Measurements from ENCODE around the gene TOMM40. TPM values are rescaled to one million over a fixed set of nuclear protein-coding genes. Genes with fewer than 3 reads are reported as not detected.

TOMM40 gene
- total and polyA plus RNA-seq, 2 experiments from 2014 or later, result 119 to 172 TPM

DNA sequence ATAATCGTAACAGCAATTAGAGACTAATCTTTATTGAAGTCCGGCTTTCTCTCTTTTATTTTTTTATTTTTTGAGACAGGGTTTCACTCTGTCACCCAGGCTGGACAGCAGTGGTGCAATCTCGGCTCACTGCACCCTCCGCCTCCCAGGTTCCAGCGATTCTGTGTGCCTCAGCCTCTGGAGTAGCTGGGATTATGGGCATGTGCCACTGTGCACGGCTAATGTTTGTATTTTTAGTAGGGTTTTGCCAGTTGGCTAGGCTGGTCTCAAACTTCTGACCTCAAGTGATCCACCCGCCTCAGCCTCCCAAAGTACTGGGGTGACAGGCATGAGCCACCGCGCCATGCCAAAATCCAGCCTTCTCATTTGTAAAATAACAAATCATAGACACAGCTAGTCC lies 58.5 kb downstream of the TOMM40 start:
- TF ChIP-seq, protein P1, sequence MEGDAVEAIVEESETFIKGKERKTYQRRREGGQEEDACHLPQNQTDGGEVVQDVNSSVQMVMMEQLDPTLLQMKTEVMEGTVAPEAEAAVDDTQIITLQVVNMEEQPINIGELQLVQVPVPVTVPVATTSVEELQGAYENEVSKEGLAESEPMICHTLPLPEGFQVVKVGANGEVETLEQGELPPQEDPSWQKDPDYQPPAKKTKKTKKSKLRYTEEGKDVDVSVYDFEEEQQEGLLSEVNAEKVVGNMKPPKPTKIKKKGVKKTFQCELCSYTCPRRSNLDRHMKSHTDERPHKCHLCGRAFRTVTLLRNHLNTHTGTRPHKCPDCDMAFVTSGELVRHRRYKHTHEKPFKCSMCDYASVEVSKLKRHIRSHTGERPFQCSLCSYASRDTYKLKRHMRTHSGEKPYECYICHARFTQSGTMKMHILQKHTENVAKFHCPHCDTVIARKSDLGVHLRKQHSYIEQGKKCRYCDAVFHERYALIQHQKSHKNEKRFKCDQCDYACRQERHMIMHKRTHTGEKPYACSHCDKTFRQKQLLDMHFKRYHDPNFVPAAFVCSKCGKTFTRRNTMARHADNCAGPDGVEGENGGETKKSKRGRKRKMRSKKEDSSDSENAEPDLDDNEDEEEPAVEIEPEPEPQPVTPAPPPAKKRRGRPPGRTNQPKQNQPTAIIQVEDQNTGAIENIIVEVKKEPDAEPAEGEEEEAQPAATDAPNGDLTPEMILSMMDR (IDR thresholded peaks at IDR 0.05; ENCODE audit: low read depth, low read length), result no peak
- H3K9me3 ChIP-seq (ENCODE audit: low read depth), result no peaks in the 10 kb centered on the region
- no peak overlapping the region for H3K4me3 ChIP-seq
- H3K27me3 ChIP-seq, result no peaks in the 10 kb centered on the region
- H3K4me1 ChIP-seq (ENCODE audit: low read depth), result no peaks in the 10 kb centered on the region
- DNase-seq (ENCODE audit: low read depth in 1 of 2, low spot score in 1 of 2), result no peak
- peaks cover 6% of the 10 kb centered on the region for H3K36me3 ChIP-seq
- H3K27ac ChIP-seq, result no peak overlapping the region

DNA sequence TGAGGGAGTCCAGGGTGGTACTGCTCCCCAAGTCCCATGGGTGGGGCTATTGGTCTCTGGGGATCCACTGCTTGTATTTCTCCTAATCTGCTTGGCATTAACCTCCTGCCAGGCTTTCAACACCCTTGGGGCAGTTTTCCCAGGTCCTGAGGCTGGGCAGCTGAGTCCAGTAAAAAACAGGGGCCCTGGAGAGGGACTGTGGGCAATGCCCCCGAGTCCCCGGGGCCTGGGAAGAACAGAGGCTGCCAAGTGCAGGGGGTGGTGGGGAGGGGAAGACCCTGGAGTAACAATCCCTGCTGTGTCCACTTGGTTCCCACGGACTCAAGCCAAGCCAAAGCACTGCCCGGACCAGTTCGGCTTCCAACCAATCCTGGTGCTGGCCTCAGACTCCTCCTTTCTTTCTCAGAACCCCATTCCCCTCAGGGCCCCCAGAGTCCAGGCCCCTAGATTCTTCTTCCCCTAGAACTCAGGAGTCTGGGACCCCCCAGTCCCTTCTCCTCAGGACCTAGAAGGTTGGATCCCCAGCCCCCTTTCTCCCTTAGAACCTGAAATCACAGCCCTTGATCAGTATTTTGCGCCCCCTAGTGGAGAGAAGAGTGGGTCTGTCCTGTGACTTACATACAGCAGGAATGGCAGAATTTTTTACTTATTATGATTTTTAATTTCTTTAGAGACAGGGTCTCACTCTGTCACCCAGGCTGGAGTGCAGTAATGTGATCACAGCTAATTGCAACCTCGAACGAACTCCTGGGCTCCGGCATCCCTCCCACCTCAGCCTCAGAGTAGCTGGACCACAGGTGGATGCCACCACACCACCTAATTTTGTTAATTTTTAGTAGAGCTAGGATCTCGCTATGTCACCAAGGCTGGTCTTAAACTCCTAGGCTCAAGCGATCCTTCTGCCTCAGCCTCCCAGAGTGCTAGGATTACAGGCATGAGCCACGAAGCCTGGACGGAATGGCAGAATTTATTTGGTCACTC lies 60.4 kb downstream of the TOMM40 start:
- H3K4me1 ChIP-seq (ENCODE audit: low read depth), result peaks cover 5% of the 10 kb centered on the region
- peak; percentile 89 to 91 for DNase-seq (ENCODE audit: low read depth in 1 of 2, low spot score in 1 of 2)
- no peaks in the 10 kb centered on the region for H3K9me3 ChIP-seq (ENCODE audit: low read depth)
- H3K27me3 ChIP-seq, result no peaks in the 10 kb centered on the region
- H3K4me3 ChIP-seq, result no peak overlapping the region
- H3K36me3 ChIP-seq, result peaks cover 6% of the 10 kb centered on the region
- H3K27ac ChIP-seq, result no peak overlapping the region
- TF ChIP-seq, protein P1 (IDR thresholded peaks at IDR 0.05; ENCODE audit: low read depth, low read length), result peak; percentile 88

Other genes with a start within 250 kb of the TOMM40 start
- gene PVR, start 247.3 kb upstream of the TOMM40 start, total RNA-seq, result 18.4 and 20.8 TPM in 2 replicates
- 18.7 and 19.6 TPM in 2 replicates for gene PVR, start 247.3 kb upstream of the TOMM40 start, polyA plus RNA-seq
- gene CEACAM19, start 219.8 kb upstream of the TOMM40 start, total RNA-seq, result 3.8 and 8.4 TPM in 2 replicates
- 4.3 and 5.0 TPM in 2 replicates for gene CEACAM19, start 219.8 kb upstream of the TOMM40 start, polyA plus RNA-seq
- gene CEACAM16, start 192.1 kb upstream of the TOMM40 start, total RNA-seq, result not detected in 2 replicates
- not detected in 2 replicates for gene CEACAM16, start 192.1 kb upstream of the TOMM40 start, polyA plus RNA-seq
- 10.5 and 12.4 TPM in 2 replicates for gene BCL3, start 142.5 kb upstream of the TOMM40 start, total RNA-seq
- 15.3 and 19.5 TPM in 2 replicates for gene BCL3, start 142.5 kb upstream of the TOMM40 start, polyA plus RNA-seq
- gene CBLC, start 113.4 kb upstream of the TOMM40 start, total RNA-seq, result not detected in 2 replicates
- gene CBLC, start 113.4 kb upstream of the TOMM40 start, polyA plus RNA-seq, result 0.11 TPM in 1 of 2 replicates, not detected in the other
- 338 TPM in 2 replicates for gene BCAM, start 82.2 kb upstream of the TOMM40 start, total RNA-seq
- gene BCAM, start 82.2 kb upstream of the TOMM40 start, polyA plus RNA-seq, result 41.4 and 56.1 TPM in 2 replicates
- 135 and 144 TPM in 2 replicates for gene NECTIN2, start 45.0 kb upstream of the TOMM40 start, total RNA-seq
- gene NECTIN2, start 45.0 kb upstream of the TOMM40 start, polyA plus RNA-seq, result 155 and 156 TPM in 2 replicates
- 908 and 1,026 TPM in 2 replicates for gene APOE, start 14.5 kb downstream of the TOMM40 start, total RNA-seq
- 517 and 749 TPM in 2 replicates for gene APOE, start 14.5 kb downstream of the TOMM40 start, polyA plus RNA-seq
- 13.0 and 27.1 TPM in 2 replicates for gene APOC1, start 23.4 kb downstream of the TOMM40 start, total RNA-seq
- 20.1 and 22.7 TPM in 2 replicates for gene APOC1, start 23.4 kb downstream of the TOMM40 start, polyA plus RNA-seq
- gene APOC4, start 51.0 kb downstream of the TOMM40 start, total RNA-seq, result not detected in 2 replicates
- gene APOC4, start 51.0 kb downstream of the TOMM40 start, polyA plus RNA-seq, result not detected in 2 replicates
- gene APOC2, start 54.8 kb downstream of the TOMM40 start, total RNA-seq, result not detected in 2 replicates
- gene APOC2, start 54.8 kb downstream of the TOMM40 start, polyA plus RNA-seq, result 0.98 TPM in 1 of 2 replicates, not detected in the other
- 59.6 and 76.4 TPM in 2 replicates for gene CLPTM1, start 64.1 kb downstream of the TOMM40 start, total RNA-seq
- 48.2 and 71.4 TPM in 2 replicates for gene CLPTM1, start 64.1 kb downstream of the TOMM40 start, polyA plus RNA-seq
- 3.1 TPM in 2 replicates for gene RELB, start 110.2 kb downstream of the TOMM40 start, total RNA-seq
- 1.3 and 2.3 TPM in 2 replicates for gene RELB, start 110.2 kb downstream of the TOMM40 start, polyA plus RNA-seq
- gene CLASRP, start 147.8 kb downstream of the TOMM40 start, total RNA-seq, result 45.5 and 149 TPM in 2 replicates
- gene CLASRP, start 147.8 kb downstream of the TOMM40 start, polyA plus RNA-seq, result 35.5 and 41.7 TPM in 2 replicates
- 0.85 and 3.4 TPM in 2 replicates for gene ZNF296, start 185.2 kb downstream of the TOMM40 start, total RNA-seq
- 1.6 and 3.5 TPM in 2 replicates for gene ZNF296, start 185.2 kb downstream of the TOMM40 start, polyA plus RNA-seq
- 30.3 and 64.2 TPM in 2 replicates for gene GEMIN7, start 188.0 kb downstream of the TOMM40 start, total RNA-seq
- 77.9 and 81.3 TPM in 2 replicates for gene GEMIN7, start 188.0 kb downstream of the TOMM40 start, polyA plus RNA-seq
- 51.8 and 64.9 TPM in 2 replicates for gene PPP1R37, start 201.9 kb downstream of the TOMM40 start, total RNA-seq
- gene PPP1R37, start 201.9 kb downstream of the TOMM40 start, polyA plus RNA-seq, result 11.8 and 12.4 TPM in 2 replicates